H1 (cell line): ENCODE data around the gene DDX42. TPM values are rescaled to one million over a fixed set of nuclear protein-coding genes. Genes with fewer than 3 reads are reported as not detected.

Experiments
- CTCF ChIA-PET: fragments of 300-600 bp; sonication (Branson Sonifier 250); formaldehyde crosslinking; loops from one replicate; lab custom pipeline; 2021; ENCODE audit not compliant: partially characterized antibody; lab: Charles Lee
- POLR2A ChIA-PET: fragments of 300-600 bp; sonication (Branson Sonifier 250); formaldehyde crosslinking; loops from one replicate; lab custom pipeline; 2021; ENCODE audit warnings: inconsistent platforms; ENCODE audit not compliant: partially characterized antibody; lab: Charles Lee
- DNase-seq, 2 experiments: peaks; one replicate each; pipeline versions ENCODE4 v3.0.0 to v3.0.0-alpha.2; 2010 to 2022; ENCODE audit warnings: low spot score in 2 of 2, low read depth in 1 of 2, mixed read lengths in 1 of 2
- FAIRE-seq: peaks from 2 replicates; lab custom pipeline; 2011; peaks lifted over from hg19 to GRCh38; lab: Jason Lieb, UNC
- H2AFZ ChIP-seq: 2 replicates; pipeline ENCODE4 v1.8.1; 2012; ENCODE audit warnings: low read length, inconsistent platforms
- H2AK5ac ChIP-seq: 2 replicates; pipeline ENCODE4 v1.6.1; 2013; ENCODE audit warnings: low read depth, low read length
- H2BK120ac ChIP-seq: replicated peaks from 2 replicates; pipeline ENCODE3; 2013; ENCODE audit warnings: low read depth, low read length, inconsistent platforms
- H2BK12ac ChIP-seq: 2 replicates; pipeline ENCODE4 v1.6.1; 2013; ENCODE audit warnings: low read depth, low read length
- H2BK15ac ChIP-seq: 2 replicates; pipeline ENCODE4 v1.6.1; 2013; ENCODE audit warnings: low read length
- H2BK20ac ChIP-seq: 2 replicates; pipeline ENCODE4 v1.6.1; 2013; ENCODE audit warnings: low read length
- H2BK5ac ChIP-seq: 2 replicates; pipeline ENCODE4 v1.6.1; 2013; ENCODE audit warnings: low read depth, low read length
- H3K14ac ChIP-seq: 2 replicates; pipeline ENCODE4 v1.6.1; 2013; ENCODE audit warnings: inconsistent platforms; ENCODE audit not compliant: insufficient read length
- H3K18ac ChIP-seq: 2 replicates; pipeline ENCODE4 v1.6.1; 2013; ENCODE audit warnings: low read length; ENCODE audit errors: extremely low read depth
- H3K23ac ChIP-seq: 2 replicates; pipeline ENCODE4 v1.6.1; 2013; ENCODE audit warnings: inconsistent platforms; ENCODE audit not compliant: insufficient read length
- H3K23me2 ChIP-seq: 2 replicates; pipeline ENCODE4 v1.6.1; 2013; ENCODE audit warnings: low read depth, low read length
- H3K27ac ChIP-seq: 2 replicates; pipeline ENCODE4 v1.6.1; 2011; ENCODE audit warnings: low read depth, low read length, inconsistent platforms
- H3K27me3 ChIP-seq, 4 experiments: replicated peaks in 1 of 4; 1 replicate in 1 of 4; 2 replicates in 3 of 4; pipeline versions ENCODE4 v1.6.1 to v1.8.1; 2011 to 2013; ENCODE audit warnings: low read length in 3 of 4, mild to moderate bottlenecking in 3 of 4, inconsistent platforms in 2 of 4, mixed read lengths in 2 of 4, moderate library complexity in 1 of 4; ENCODE audit not compliant: control insufficient read depth in 3 of 4, insufficient read depth in 3 of 4; ENCODE audit errors: extremely low read depth in 1 of 4
- H3K36me3 ChIP-seq, 4 experiments: 2 replicates each; pipeline versions ENCODE4 v1.6.1 to v1.8.1; 2011 to 2013; ENCODE audit warnings: mild to moderate bottlenecking in 4 of 4, low read length in 3 of 4, moderate library complexity in 2 of 4, control low read depth in 1 of 4, inconsistent platforms in 1 of 4; ENCODE audit not compliant: insufficient read depth in 4 of 4, control insufficient read depth in 2 of 4
- H3K4ac ChIP-seq: replicated peaks from 2 replicates; pipeline ENCODE3; 2013; ENCODE audit warnings: low read length, low read depth, mixed read lengths, inconsistent platforms; ENCODE audit not compliant: insufficient read length
- H3K4me1 ChIP-seq, 4 experiments: replicated peaks in 1 of 4; 1 replicate in 1 of 4; 2 replicates in 3 of 4; pipeline versions ENCODE4 v1.6.1 to v1.8.1; 2011 to 2013; ENCODE audit warnings: low read length in 3 of 4, inconsistent platforms in 2 of 4, mixed read lengths in 1 of 4; ENCODE audit not compliant: insufficient read depth in 4 of 4, control insufficient read depth in 3 of 4
- H3K4me2 ChIP-seq, 2 experiments: 2 replicates each; pipeline versions ENCODE4 v1.6.1 to v1.8.1; 2011 to 2013; ENCODE audit warnings: low read depth in 2 of 2, low read length in 2 of 2, control low read depth in 1 of 2, inconsistent platforms in 1 of 2, mild to moderate bottlenecking in 1 of 2; ENCODE audit not compliant: insufficient read depth in 1 of 2
- H3K4me3 ChIP-seq, 4 experiments: fragments of 200-600, 300-600 bp in 1 of 4; sonication (generic), shearing (Covaris generic), sonication (Bioruptor Twin) in 1 of 4; 2 replicates each; pipeline versions ENCODE4 v1.5.1 to v1.8.1; 2011 to 2016; ENCODE audit warnings: low read length in 4 of 4, low read depth in 3 of 4, control low read depth in 2 of 4, inconsistent platforms in 2 of 4, mild to moderate bottlenecking in 2 of 4, mixed read lengths in 1 of 4, moderate library complexity in 1 of 4; ENCODE audit not compliant: insufficient read depth in 2 of 4; ENCODE audit errors: extremely low read depth in 1 of 4
- H3K56ac ChIP-seq: replicated peaks from 2 replicates; pipeline ENCODE3; 2013; ENCODE audit warnings: low read depth, mild to moderate bottlenecking, mixed read lengths, low read length, inconsistent platforms; ENCODE audit not compliant: insufficient read length
- H3K79me1 ChIP-seq: 2 replicates; pipeline ENCODE4 v1.6.1; 2013; ENCODE audit warnings: low read depth, low read length, control low read depth
- H3K79me2 ChIP-seq, 2 experiments: 2 replicates each; pipeline versions ENCODE4 v1.6.1 to v1.8.1; 2012 to 2013; ENCODE audit warnings: low read length in 2 of 2, mild to moderate bottlenecking in 2 of 2, inconsistent platforms in 1 of 2; ENCODE audit not compliant: insufficient read depth in 2 of 2, control insufficient read depth in 1 of 2
- H3K9ac ChIP-seq, 4 experiments: replicated peaks in 1 of 4; 1 replicate in 1 of 4; 2 replicates in 3 of 4; pipeline versions ENCODE4 v1.6.1 to v1.8.1; 2011 to 2013; ENCODE audit warnings: low read depth in 3 of 4, low read length in 3 of 4, control low read depth in 2 of 4, mild to moderate bottlenecking in 2 of 4, moderate library complexity in 2 of 4, inconsistent platforms in 1 of 4; ENCODE audit errors: extremely low read depth in 1 of 4
- H3K9me3 ChIP-seq, 2 experiments: 2 replicates each; pipeline versions ENCODE4 v1.6.1 to v1.8.1; 2012 to 2013; ENCODE audit warnings: mild to moderate bottlenecking in 2 of 2, moderate library complexity in 2 of 2, control low read depth in 1 of 2, inconsistent platforms in 1 of 2, low read depth in 1 of 2, low read length in 1 of 2, mixed read lengths in 1 of 2; ENCODE audit not compliant: insufficient read depth in 2 of 2
- H4K20me1 ChIP-seq, 2 experiments: replicated peaks in 1 of 2; 2 replicates each; pipeline versions ENCODE3 to v1.8.1; 2011 to 2013; ENCODE audit warnings: inconsistent platforms in 2 of 2, low read length in 2 of 2, mild to moderate bottlenecking in 1 of 2; ENCODE audit not compliant: insufficient read depth in 2 of 2, control insufficient read depth in 1 of 2
- H4K5ac ChIP-seq: 2 replicates; pipeline ENCODE4 v1.6.1; 2013; ENCODE audit warnings: low read length, low read depth, mixed read lengths, inconsistent platforms; ENCODE audit not compliant: insufficient read length
- H4K8ac ChIP-seq: 2 replicates; pipeline ENCODE4 v1.8.0; 2013; ENCODE audit warnings: mild to moderate bottlenecking, moderate library complexity, low read length, inconsistent platforms; ENCODE audit not compliant: insufficient read depth; ENCODE audit errors: extremely low read depth
- H4K91ac ChIP-seq: replicated peaks from 2 replicates; pipeline ENCODE3; 2013; ENCODE audit warnings: low read length, mixed read lengths, inconsistent platforms; ENCODE audit not compliant: insufficient read length
- ASH2L ChIP-seq: fragments of 200-600, 300-600 bp; sonication (generic); IDR thresholded peaks from one replicate; pipeline ENCODE4 v1.7.1; 2017; ENCODE audit warnings: low read length
- CHD2 ChIP-seq: IDR thresholded peaks from 2 replicates; pipeline ENCODE4 v1.6.1; 2012; ENCODE audit warnings: low read length, improper control_type of control experiment
- GTF2F1 ChIP-seq: IDR thresholded peaks from 2 replicates; pipeline ENCODE4 v1.6.1; 2012; ENCODE audit warnings: low read depth, low read length, improper control_type of control experiment, borderline replicate concordance
- HDAC6 ChIP-seq: IDR thresholded peaks from one replicate; pipeline ENCODE4 v1.7.1; 2012; ENCODE audit warnings: low read depth, mild to moderate bottlenecking, inconsistent platforms, low read length, moderate library complexity
- JUN ChIP-seq: IDR thresholded peaks from 2 replicates; pipeline ENCODE4 v1.6.1; 2011; ENCODE audit warnings: low read depth, mild to moderate bottlenecking, improper control_type of control experiment, low read length
- YY1 ChIP-seq: IDR thresholded peaks from 2 replicates; pipeline ENCODE4 v1.6.1; 2011; ENCODE audit warnings: low read depth, mild to moderate bottlenecking, low read length
- WGBS, 2 experiments: shearing (Covaris generic) in 1 of 2; methylation state at CpG; one replicate each; pipeline versions ENCODE4 v1.1.6 to v1.1.7; 2013 to 2015; ENCODE audit warnings: low lambda C conversion rate in 2 of 2, mixed read lengths in 2 of 2, inconsistent platforms in 1 of 2, low coverage in 1 of 2, missing lambda C conversion rate in 1 of 2; ENCODE audit not compliant: insufficient replicate concordance in 2 of 2, insufficient coverage in 1 of 2, insufficient read length in 1 of 2; ENCODE audit errors: extremely low coverage in 1 of 2, missing lambda C conversion rate in 1 of 2; 5-methylcytosine and 5-hydroxymethylcytosine counted together
- polyA plus RNA-seq, 7 experiments: library from polyadenylated mRNA; depleted of rRNA in 3 of 7; stranded (reverse) in 5 of 7; unstranded in 2 of 7; fragments of >200 nt in 5 of 7; fragments of 200-250 nt in 2 of 7; gene quantifications; 1 replicate in 5 of 7; 2 replicates in 1 of 7; 4 replicates in 1 of 7; pipeline versions ENCODE4 v1.2.1 to v1.2.3, GENCODE V29; 2011 to 2013; ENCODE audit warnings: missing spikeins in 2 of 7, mixed read lengths in 2 of 7
- total RNA-seq: library from RNA; stranded (reverse); fragmentation: NEBNext Ultra II Directional; extraction: Animal tissue kit (Norgen Biotek cat#: 25700); gene quantifications from 2 replicates; pipeline ENCODE4 v1.2.1, GENCODE V29; 2021

The DDX42 gene
- total and polyA plus RNA-seq, 2 of the 8 experiments (the other 6 are each of a cell fraction or from before 2014, with no cell fraction given), result 40.6 to 114 TPM

GRCh38 chr17:63824362-63824761 is 50.4 kb downstream of the DDX42 start:
- CTCF ChIA-PET, result interaction anchor here (0.7 to 7.5 kb wide), 3 partner anchors 9 to 23 kb away, joined by 3 to 61 read pairs (median 4); no protein-coding TSS in a partner anchor
- no peak overlapping the region for H3K4ac ChIP-seq
- no peak overlapping the region for H3K27ac ChIP-seq
- no peak overlapping the region for H2BK12ac ChIP-seq
- no peak overlapping the region for H3K14ac ChIP-seq
- POLR2A ChIA-PET, result interaction anchor here (1.1 to 32.3 kb wide), 7 partner anchors 4 to 82 kb away, joined by 3 to 593 read pairs (median 7); partner anchors contain the start of genes CCDC47, DDX42, FTSJ3 and PSMC5
- H4K5ac ChIP-seq, result no peak overlapping the region
- peaks cover 47 to 72% (median 65%) of the 10 kb centered on the region in 4 experiments for H3K36me3 ChIP-seq
- WGBS, 2 experiments, result 93% methylated on average over 9 of the region's 9 CpGs; no CpG with 5 or more reads in 1 of the 2 experiments
- H2BK20ac ChIP-seq, result no peak overlapping the region
- DNase-seq (no peak), FAIRE-seq (no peak)
- H2BK120ac ChIP-seq, result no peak overlapping the region
- peaks cover 0 to 3% (median 0%) of the 10 kb centered on the region in 4 experiments; a peak in 1 of 7 replicates for H3K4me1 ChIP-seq
- no peak overlapping the region for H2BK5ac ChIP-seq
- H3K9ac ChIP-seq, result no peak overlapping the region
- no peak overlapping the region for H2AFZ ChIP-seq
- no peak overlapping the region; the same call in 1 of the 2 replicates for H4K8ac ChIP-seq
- H3K79me2 ChIP-seq, result peaks cover 0 to 36% of the 10 kb centered on the region in 2 experiments; a peak in 3 of 4 replicates
- H4K91ac ChIP-seq, result no peak overlapping the region
- H3K56ac ChIP-seq, result no peak overlapping the region
- peaks cover 8% of the 10 kb centered on the region for H3K23me2 ChIP-seq
- no peak overlapping the region for H3K4me3 ChIP-seq
- no peak overlapping the region for H3K18ac ChIP-seq
- no peaks in the 10 kb centered on the region for H3K27me3 ChIP-seq
- peaks cover 5 to 24% of the 10 kb centered on the region in 2 experiments for H4K20me1 ChIP-seq
- peaks cover 9% of the 10 kb centered on the region; the same call in 1 of the 2 replicates for H3K79me1 ChIP-seq
- H2BK15ac ChIP-seq, result no peak overlapping the region
- H3K4me2 ChIP-seq, result no peak overlapping the region
- no peaks in the 10 kb centered on the region for H3K9me3 ChIP-seq
- H3K23ac ChIP-seq, result no peak overlapping the region
- no peak overlapping the region for H2AK5ac ChIP-seq
- TF ChIP-seq ASH2L (no peak), YY1 (no peak), GTF2F1 (no peak), HDAC6 (no peak), CHD2 (no peak), JUN (no peak)
